ENCODE results near the gene LATS1. TPM values are rescaled to one million over a fixed set of nuclear protein-coding genes. Genes with fewer than 3 reads are reported as not detected.

The LATS1 gene
- total RNA-seq (10 to 100 TPM; 26.4 to 35.4 TPM), polyA plus RNA-seq (1 to 10 TPM; 7.1 TPM)
- long read RNA-seq, donor 1, full-length matches to known transcripts: 6 of 6 reads
- long read RNA-seq, donor 1, partial matches to known transcripts: 0 of 6 reads
- long read RNA-seq, donor 1, other reads (novel, unspliced or antisense): 0 of 6 reads
- long read RNA-seq, donor 2, partial matches to known transcripts: 0 of 3 reads
- long read RNA-seq, donor 2, other reads (novel, unspliced or antisense): 0 of 3 reads
- long read RNA-seq, donor 3, full-length matches to known transcripts: 10 of 10 reads
- long read RNA-seq, donor 3, partial matches to known transcripts: 0 of 10 reads
- long read RNA-seq, donor 3, other reads (novel, unspliced or antisense): 0 of 10 reads
- long read RNA-seq, donor 4, partial matches to known transcripts: 0 of 2 reads
- long read RNA-seq, donor 4, other reads (novel, unspliced or antisense): 0 of 2 reads
- long read RNA-seq, donor 5, full-length matches to known transcripts: 8 of 18 reads
- long read RNA-seq, donor 5, partial matches to known transcripts: 10 of 18 reads
- long read RNA-seq, donor 5, other reads (novel, unspliced or antisense): 0 of 18 reads

- no peaks in the 10 kb centered on the region for H3K36me3 ChIP-seq (ENCODE audit: control insufficient read depth in 4 of 4, insufficient read depth in 4 of 4, low read length in 4 of 4)
- no peaks in the 10 kb centered on the region for H3K9me3 ChIP-seq (ENCODE audit: control insufficient read depth in 4 of 4, insufficient read depth in 3 of 4, low read length in 3 of 4)
- ATAC-seq (ENCODE audit: insufficient read depth, low FRiP score): peak; percentile 96
- peak within 1 kb of the TSS; percentile 92 to 98 for H3K9ac ChIP-seq (ENCODE audit: insufficient read depth in 1 of 2, low read length in 2 of 2)
- peak within 1 kb of the TSS; percentile 99 to 100 for H3K27ac ChIP-seq (ENCODE audit: low read depth in 1 of 2, low read length in 1 of 2)
- peak; percentile 92 to 93 (median 92) for DNase-seq
- H3K27me3 ChIP-seq (ENCODE audit: control insufficient read depth in 3 of 3, insufficient read depth in 3 of 3, low read length in 2 of 3): no peaks in the 10 kb centered on the region
- 0% methylated on average over 73 to 82 of the region's 82 CpGs for WGBS, 2 donors
- no peak for TF ChIP-seq CTCF (IDR thresholded peaks at IDR 0.05; ENCODE audit: control extremely low read depth, extremely low read depth)
- H3K4me3 ChIP-seq: peak within 1 kb of the TSS; percentile 87
- H3K4me1 ChIP-seq (ENCODE audit: control insufficient read depth in 5 of 5, insufficient read depth in 5 of 5, low read length in 5 of 5): peaks cover 2 to 19% (median 5%) of the 10 kb centered on the region in 5 donors
Observed at GRCh38 chr6:149717588-149718458, at the start of gene LATS1. Gene LATS1 (minus strand): TSS chr6:149718101. CDS start chr6:149702126, 15,975 bp downstream.

DNA sequence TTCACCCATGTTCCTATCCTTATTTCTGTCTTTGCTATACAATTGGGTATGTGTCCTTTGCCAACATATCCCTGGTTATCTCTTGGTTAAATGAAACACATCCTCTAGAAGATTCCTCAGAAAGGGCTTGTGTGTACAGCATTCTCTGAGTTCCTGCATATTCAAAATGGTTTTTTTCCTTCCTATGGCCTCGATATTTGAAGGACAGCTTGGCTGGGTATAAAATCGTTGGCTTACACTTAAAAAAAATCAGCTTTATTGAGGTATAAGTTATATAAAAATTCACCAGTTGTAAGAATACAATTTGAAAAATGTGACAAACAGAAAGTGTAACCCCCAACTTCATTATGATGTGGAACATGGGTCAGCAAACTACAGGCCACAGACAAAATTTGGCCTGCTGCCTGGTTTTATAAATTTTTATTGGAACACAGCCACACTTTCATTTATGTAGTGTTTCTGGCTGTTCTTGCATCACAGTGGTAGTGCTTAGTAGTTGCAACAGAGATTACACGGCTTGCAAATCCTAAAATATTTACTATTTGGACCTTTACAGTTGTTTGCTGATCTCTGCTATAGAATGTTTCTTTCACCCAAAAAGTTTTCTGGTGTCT, 48.4 kb upstream of the LATS1 start:
- no peak overlapping the region for H3K4me3 ChIP-seq
- TF ChIP-seq CTCF (IDR thresholded peaks at IDR 0.05; ENCODE audit: control extremely low read depth, extremely low read depth): no peak
- no peak overlapping the region for H3K27ac ChIP-seq (ENCODE audit: low read depth in 1 of 2, low read length in 1 of 2)
- DNase-seq (peak; percentile 30 to 79 (median 79)), ATAC-seq (ENCODE audit: insufficient read depth, low FRiP score) (no peak)
- H3K27me3 ChIP-seq (ENCODE audit: control insufficient read depth in 3 of 3, insufficient read depth in 3 of 3, low read length in 2 of 3): no peaks in the 10 kb centered on the region
- peaks cover 2 to 14% (median 6%) of the 10 kb centered on the region in 4 donors for H3K36me3 ChIP-seq (ENCODE audit: control insufficient read depth in 4 of 4, insufficient read depth in 4 of 4, low read length in 4 of 4)
- H3K9ac ChIP-seq (ENCODE audit: insufficient read depth in 1 of 2, low read length in 2 of 2): no peak overlapping the region
- peaks cover 0 to 1% (median 0%) of the 10 kb centered on the region in 5 donors for H3K4me1 ChIP-seq (ENCODE audit: control insufficient read depth in 5 of 5, insufficient read depth in 5 of 5, low read length in 5 of 5)
- 59 to 71% methylated on average over 3 of the region's 3 CpGs for WGBS, 2 donors
- H3K9me3 ChIP-seq (ENCODE audit: control insufficient read depth in 4 of 4, insufficient read depth in 3 of 4, low read length in 3 of 4): peaks cover 0 to 4% (median 0%) of the 10 kb centered on the region in 4 donors

DNA sequence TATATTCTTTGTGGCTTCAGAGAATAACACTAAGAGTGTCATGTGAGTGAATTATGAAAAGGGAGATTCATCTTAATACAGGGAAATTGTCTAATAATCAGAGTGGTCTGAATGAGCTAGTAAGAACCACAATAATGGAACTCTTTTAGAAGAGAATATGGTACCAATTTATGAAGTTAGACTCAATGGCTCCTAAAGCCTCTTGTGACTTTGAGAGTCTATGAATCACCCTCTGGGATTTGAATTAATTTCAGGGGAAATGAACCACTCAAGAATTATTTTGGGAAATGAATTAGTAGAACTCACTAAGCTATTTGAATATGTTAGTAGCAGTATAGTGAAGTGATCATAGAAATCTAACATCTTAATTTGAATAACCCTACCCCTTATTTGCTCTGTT, 46.0 kb upstream of the LATS1 start:
- Histone ChIP-seq H3K36me3 (ENCODE audit: control insufficient read depth in 4 of 4, insufficient read depth in 4 of 4, low read length in 4 of 4) (peaks cover 6 to 20% (median 8%) of the 10 kb centered on the region in 4 donors), H3K4me1 (ENCODE audit: control insufficient read depth in 5 of 5, insufficient read depth in 5 of 5, low read length in 5 of 5) (peaks cover 0 to 1% (median 0%) of the 10 kb centered on the region in 5 donors), H3K9me3 (ENCODE audit: control insufficient read depth in 4 of 4, insufficient read depth in 3 of 4, low read length in 3 of 4) (peaks cover 0 to 4% (median 0%) of the 10 kb centered on the region in 4 donors), H3K27me3 (ENCODE audit: control insufficient read depth in 3 of 3, insufficient read depth in 3 of 3, low read length in 2 of 3) (no peaks in the 10 kb centered on the region), H3K9ac (ENCODE audit: insufficient read depth in 1 of 2, low read length in 2 of 2) (no peak overlapping the region), H3K4me3 (no peak overlapping the region), H3K27ac (ENCODE audit: low read depth in 1 of 2, low read length in 1 of 2) (no peak overlapping the region)
- no peak for TF ChIP-seq CTCF (IDR thresholded peaks at IDR 0.05; ENCODE audit: control extremely low read depth, extremely low read depth)
- DNase-seq (no peak), ATAC-seq (ENCODE audit: insufficient read depth, low FRiP score) (no peak)

Measured in lung (tissue), 16 donors.